HG03097 (cell line): ENCODE results near the gene IRX5.

ENCODE experiments used
- ATAC-seq: cut with Tn5 transposase; IDR thresholded peaks from one replicate; pipeline ENCODE4 v1.9.1; 2021; ENCODE audit not compliant: unreplicated experiment, low FRiP score

Gene IRX5

DNA sequence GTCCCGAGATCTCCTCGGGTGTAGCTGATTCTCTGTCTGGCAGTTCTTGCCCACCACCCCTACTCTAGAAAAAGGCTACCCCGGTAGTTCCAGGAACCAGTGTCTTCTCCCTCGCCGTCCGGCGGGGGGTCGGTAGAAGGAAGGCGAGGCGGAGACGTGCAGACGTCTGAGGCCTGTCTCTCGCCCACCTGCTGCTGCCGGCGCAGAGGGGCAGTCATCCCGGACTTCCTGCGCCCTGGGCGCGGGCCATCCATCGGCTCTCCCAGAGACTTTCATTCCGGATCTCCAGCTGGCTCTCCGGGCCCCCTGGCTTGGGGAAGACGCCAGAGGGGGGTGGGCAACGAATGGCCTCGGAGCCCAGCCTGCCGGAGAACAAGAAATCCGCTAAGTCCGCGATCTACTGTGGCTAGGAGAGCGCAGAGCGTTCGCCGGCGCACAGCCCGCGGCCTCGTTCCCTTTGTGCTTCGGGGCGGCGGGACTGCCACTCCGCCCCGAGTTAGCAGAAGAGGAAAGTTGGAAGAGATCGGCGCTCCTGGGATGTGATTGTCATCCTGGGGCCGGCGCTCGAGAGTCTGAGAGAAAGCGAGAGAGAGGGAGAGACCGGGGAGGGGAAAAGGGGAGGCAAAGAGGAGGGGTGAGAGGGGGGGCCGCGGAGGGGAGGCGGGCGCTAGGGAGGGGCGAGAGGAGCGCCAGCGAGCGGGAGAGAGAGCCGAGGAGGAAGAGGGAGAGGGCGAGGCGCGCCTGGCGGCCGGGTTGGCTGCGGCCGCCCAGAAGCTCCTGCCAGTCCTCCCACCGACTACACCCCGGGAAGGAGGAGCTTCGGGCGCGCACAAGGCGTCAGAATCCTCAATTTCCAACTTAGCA lies at the start of gene IRX5:
TSS of gene IRX5 (plus strand) at position 861 of the 864 bp plus-strand sequence. CDS start 334 bp downstream, outside the sequence.
- ATAC-seq = no peak

DNA sequence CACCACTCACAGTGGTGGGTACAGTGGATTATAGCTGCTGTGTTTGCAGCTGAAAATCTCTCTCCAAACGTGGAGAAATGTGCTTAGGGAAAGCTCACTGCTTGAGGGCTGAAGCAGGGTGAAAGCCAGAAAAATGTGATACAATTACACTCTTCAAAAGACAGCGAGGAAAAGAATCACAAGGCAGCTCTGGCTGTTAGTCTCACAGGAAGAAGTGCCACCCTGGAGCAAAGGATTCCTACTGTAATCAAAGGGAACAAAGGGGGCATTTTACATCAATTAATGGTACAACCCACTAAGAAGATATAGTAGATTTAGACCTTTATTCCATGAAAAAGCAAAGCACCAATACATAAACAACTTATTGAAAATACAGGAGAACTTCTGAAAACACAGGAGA lies 48.1 kb upstream of the IRX5 start:
- ATAC-seq = no peak

DNA sequence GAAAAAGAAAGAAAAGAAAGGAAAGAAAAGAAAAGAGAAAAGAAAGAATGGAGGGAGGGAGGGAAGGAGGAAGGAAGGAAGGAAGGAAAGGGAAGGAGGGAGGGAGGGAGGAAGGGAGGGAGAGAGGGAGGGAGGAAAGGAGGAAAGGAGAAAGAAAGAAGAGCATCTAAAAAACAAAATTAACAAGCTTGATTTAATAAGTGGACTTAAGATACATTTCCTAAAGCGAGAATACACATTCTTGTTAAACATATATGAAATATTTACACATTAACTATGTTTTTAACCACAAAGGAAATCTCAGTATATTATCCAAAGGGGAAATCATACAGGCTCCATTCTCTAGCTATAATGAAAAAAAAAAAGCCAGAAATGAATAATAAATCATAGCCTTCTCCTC lies 47.3 kb upstream of the IRX5 start:
- no peak for ATAC-seq

DNA sequence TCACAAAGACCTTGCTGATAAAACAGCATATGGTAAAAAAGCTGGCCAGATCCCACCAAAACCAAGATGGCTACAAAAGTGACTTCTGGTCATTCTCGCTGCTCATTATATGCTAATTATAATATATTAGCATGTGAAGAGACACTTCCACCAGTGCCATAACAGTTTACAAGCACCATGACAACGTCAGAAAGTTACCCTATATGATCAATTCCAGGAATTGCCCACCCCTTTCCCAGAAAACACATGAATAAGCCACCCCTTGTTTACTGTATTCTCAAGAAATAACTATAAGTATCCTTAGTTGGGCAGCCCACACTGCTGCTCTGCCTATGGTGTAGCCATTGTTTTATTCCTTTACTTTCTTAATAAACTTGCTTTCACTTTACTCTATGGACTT lies 44.6 kb upstream of the IRX5 start:
- ATAC-seq = no peak

DNA sequence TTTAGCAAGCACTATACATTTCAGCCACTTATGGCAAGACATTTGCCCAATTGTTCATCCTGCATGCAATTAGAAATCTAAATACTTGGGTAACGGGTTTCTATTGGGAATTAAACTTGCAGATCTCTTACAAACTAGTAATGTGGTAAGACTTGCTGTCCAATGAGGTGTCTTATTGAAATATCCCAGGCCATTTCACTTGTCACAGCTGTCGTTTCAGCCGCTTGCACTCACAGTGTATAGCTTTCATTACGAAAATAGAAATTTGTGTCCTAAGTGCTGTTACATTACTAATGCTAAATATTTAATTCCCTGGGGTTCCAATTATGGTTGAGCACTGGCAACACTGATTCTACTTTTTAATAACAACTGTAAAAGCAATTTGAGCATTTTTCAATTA lies 40.3 kb upstream of the IRX5 start:
- no peak for ATAC-seq

- no peak for ATAC-seq
These were observed 39.3 kb upstream of the IRX5 start for GRCh38 chr16:54891346-54891745.

DNA sequence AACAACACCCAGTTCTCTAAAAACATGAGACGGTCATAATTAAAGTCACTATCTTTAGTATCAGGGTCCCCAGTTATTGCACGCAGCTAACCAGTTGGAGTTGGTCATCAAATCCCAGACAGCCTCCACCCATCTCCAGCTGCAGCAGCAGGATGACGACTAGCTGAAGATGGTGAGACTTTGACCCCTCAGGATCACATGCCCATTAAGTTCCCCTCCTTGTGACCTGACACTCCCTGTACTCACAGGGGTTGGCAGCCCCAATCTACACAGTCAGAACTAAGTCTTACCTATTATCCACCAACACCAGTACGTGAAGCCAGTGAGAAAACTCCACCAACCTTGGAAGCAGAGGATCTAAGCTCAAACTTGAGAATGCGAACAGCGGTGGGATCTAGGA lies 37.7 kb upstream of the IRX5 start:
- ATAC-seq = no peak

- no peak for ATAC-seq
These were observed 32.7 kb upstream of the IRX5 start for GRCh38 chr16:54897930-54898329.

- ATAC-seq = no peak
These were observed 29.1 kb upstream of the IRX5 start for GRCh38 chr16:54901606-54902005.

GRCh38 chr16:54903047-54903446 lies 27.6 kb upstream of the IRX5 start:
- ATAC-seq = no peak

DNA sequence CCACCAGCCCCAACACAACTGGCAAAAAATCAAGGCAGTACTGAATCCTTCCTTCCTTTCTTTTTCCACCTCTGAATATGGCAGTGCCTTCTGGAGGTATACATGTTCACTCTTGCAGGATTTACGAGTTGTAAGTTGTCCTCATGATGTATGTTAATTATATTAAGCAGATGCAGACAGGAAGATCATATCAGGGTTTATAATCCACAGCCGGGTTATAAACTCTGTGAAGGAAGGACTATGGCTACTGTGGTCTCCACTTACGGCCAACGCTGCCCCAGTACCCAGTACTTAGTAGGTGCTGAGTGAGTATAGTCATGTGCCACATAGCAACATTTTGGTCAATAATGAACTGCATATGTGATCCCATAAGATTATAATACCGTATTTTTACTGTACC lies 19.6 kb upstream of the IRX5 start:
- ATAC-seq = no peak

DNA sequence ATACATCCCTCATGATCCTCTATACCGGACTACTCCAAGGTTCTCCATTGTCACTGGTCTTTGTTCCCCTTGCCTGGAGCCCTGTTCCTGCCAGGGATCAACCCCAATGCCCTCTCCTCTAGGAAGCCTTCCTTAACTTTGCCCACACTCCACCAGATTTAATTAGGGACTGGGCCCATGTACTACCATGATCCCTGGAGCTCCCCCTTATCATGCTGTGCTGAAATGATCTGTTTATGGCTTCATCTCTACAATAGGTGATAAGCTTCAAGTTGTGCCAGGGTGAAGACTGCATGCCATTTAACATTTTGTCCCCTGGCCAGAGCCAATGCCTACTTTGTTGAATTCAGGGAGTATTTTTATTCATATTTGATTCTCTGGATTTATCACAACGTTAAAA lies 17.9 kb upstream of the IRX5 start:
- no peak for ATAC-seq

DNA sequence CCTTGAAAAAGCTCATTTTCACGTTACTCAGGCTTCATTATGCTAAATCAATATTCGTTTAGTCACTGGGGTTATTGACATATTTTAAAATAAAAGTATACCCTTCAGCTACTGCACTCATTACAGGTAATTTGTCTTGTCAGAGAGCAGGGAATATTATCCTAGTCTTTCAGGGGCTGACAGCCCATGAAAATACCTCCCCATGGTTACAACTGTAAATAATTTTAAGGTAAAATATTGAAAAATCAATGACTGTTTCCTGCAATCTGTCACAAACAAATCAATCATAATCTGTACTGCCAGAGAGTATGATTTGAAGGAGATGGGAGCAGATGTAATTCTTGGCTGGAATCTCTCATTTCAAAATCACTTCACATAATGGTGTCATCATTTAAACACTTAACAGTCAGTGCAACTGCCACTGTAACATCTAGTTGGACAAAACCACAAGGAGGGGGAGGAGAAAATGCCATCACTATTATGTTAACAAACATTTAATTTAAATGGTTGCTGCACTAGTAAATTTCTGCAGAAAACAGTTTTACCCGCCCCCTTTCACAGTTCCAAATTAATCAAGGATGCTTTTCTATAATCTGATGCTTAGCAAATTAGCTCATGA lies 9.3 kb upstream of the IRX5 start:
- no peak for ATAC-seq

GRCh38 chr16:54923055-54923473 lies 7.6 kb upstream of the IRX5 start:
- no peak for ATAC-seq

DNA sequence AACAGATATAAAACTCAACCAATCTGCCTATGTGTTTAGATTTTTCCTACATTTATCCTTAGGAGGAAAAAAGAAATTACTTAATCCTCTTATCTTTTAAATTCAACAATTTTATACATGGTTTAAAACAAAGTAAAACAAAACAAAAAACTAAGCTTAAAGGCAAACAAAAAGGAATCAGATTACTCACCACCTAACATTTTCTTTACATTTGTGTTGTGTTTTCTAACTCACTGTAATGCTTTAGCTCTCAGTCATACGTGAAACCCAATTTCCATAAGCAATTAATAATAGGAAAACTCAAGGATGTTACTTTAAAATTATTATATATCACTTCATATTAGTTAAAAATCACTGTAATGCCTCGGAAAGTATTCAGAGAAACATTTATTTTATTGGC lies 6.7 kb upstream of the IRX5 start:
- no peak for ATAC-seq

DNA sequence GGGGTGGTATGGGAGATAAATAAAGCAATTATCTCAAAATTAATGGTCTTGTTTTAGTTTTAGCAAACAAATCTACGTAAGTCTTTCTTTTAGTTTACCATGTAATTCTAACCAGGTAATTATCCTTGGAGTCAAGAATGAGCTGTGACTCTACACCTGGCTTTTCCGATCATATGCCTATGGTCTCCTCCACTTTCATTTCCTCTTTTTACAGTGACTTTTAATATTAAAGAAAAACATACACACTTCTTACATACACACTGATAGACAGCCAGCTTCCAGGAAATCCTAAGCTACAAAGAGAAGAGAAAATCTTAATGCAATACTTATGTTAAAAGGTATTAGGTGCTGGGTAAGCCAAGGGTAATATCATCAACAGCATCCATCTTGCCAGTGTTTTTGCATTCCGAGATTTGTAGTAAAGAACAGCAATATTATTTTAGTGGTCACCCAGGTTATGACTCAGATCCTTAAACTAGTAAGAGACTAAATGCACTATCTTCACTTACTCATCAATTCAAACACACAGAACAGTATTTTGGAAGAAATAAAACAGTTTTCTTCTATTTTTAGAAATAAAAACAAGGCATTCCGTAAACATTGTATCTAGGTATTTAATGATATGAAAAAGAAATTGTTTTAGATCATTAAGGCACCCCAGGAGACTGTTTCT lies 4.4 kb upstream of the IRX5 start:
- no peak for ATAC-seq

- ATAC-seq = no peak
These were observed 3.3 kb upstream of the IRX5 start for GRCh38 chr16:54927125-54928015.

DNA sequence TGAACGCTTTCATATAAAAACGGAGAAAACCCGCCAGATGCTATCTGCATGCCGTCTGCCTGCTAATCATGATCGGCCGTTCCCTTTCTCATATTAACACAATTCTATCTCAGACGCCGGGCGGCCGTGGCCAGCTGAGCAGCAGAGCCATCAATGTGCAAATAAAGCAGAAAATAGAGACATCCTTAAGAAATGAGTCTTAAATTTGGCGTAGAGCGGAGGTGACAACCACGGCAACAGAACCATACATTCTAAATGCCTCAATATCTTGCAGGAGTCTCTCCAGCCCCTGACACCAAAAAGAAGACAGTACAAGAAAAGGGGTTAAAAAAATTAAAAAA lies 2.7 kb upstream of the IRX5 start:
- no peak for ATAC-seq

GRCh38 chr16:54928411-54929089 lies 2.1 kb upstream of the IRX5 start:
- peak; percentile 44 for ATAC-seq
